Measurements from ENCODE around the gene MOB2.

Gene MOB2

DNA sequence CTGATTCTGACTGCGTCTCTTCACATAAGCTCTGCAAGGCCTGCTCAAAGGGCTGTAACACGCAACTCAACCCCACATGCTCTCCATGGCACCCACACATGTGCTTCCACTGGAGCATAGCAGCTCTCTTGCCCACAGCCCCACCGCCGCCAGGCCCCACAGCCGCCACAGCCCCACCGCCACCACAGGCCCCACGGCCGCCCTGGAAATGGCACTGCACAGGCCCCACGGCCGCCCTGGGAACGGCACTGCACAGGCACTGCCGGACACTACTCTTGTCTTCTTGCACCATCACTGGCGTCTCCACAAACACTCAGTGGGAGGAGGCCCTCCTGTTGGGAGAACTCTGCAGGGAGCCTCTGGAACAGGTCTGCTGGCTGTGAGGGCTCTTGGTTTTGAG is 8.6 kb downstream of the MOB2 start:
- TF ChIP-seq, protein P1, sequence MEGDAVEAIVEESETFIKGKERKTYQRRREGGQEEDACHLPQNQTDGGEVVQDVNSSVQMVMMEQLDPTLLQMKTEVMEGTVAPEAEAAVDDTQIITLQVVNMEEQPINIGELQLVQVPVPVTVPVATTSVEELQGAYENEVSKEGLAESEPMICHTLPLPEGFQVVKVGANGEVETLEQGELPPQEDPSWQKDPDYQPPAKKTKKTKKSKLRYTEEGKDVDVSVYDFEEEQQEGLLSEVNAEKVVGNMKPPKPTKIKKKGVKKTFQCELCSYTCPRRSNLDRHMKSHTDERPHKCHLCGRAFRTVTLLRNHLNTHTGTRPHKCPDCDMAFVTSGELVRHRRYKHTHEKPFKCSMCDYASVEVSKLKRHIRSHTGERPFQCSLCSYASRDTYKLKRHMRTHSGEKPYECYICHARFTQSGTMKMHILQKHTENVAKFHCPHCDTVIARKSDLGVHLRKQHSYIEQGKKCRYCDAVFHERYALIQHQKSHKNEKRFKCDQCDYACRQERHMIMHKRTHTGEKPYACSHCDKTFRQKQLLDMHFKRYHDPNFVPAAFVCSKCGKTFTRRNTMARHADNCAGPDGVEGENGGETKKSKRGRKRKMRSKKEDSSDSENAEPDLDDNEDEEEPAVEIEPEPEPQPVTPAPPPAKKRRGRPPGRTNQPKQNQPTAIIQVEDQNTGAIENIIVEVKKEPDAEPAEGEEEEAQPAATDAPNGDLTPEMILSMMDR (IDR thresholded peaks at IDR 0.05; ENCODE audit: low read depth, low read length, missing control alignments), result no peak
- H3K4me3 ChIP-seq (ENCODE audit: low read depth, low read length), result no peak overlapping the region
- DNase-seq (ENCODE audit: low read depth), result no peak

DNA sequence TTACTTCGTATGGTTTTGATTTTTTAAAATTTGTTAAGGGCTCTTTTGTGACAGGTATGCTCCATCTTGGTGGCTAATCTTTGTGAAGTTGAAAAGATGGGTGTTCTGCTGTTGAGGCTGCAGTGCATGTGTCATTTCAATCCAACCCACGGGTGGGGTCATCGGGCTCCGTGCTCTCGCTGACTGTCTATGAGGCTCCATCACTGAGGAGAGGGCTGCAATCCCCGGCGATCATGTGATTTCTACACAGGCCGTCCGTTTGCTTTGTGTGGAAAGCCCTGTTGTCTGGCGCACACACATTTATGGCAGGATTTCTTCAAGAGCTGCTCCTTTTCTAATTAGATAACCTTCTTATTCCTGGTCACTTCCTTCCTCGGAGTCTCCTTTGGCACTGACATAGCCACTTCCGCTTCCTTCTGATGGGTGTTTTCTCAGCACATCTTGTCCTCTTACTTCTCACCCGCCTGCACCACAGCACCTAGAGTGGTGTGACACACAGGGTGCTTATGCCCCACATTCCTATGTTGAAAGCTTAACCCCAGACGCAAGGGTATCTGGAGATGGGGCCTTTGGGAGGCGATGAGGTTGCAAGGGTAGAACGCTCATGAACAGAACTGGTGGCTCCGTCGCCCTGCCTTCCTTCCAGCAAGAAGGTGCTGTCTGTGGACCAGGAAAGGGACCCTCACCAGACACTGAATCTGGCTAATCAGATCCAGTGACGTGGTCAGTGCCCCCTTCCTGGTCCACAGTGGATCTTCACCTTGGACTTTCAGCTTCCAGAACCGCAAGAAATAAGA is 9.4 kb downstream of the MOB2 start:
- TF ChIP-seq, protein P1 (IDR thresholded peaks at IDR 0.05; ENCODE audit: low read depth, low read length, missing control alignments), result no peak
- H3K4me3 ChIP-seq (ENCODE audit: low read depth, low read length), result no peak overlapping the region

GRCh38 chr11:1475841-1476240 is 10.7 kb downstream of the MOB2 start:
- TF ChIP-seq, protein P1 (IDR thresholded peaks at IDR 0.05; ENCODE audit: low read depth, low read length, missing control alignments), result no peak
- DNase-seq (ENCODE audit: low read depth), result no peak
- H3K4me3 ChIP-seq (ENCODE audit: low read depth, low read length), result no peak overlapping the region

More for the DNA sequence above, 9.4 kb downstream of the MOB2 start:
- no peak for DNase-seq (ENCODE audit: low read depth)

DNA sequence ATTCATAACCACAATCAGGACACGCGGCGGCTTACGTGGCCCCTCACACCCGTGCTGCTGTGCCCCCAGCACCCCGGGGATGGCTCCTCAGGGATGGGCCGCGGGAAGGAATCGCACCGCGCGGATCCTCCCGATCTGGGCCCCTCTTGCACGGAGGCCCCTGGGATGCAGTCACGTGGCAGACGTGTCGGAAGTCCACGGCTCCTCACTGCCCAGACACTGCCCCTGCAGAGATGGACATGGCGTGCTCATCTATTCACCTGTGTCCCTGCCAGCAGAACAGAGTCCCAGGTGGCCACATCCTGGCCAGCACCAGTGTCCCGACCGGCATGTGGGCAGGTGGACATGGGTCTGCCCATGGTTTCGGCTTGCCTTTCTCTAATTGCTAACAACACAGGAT is 12.8 kb downstream of the MOB2 start:
- H3K4me3 ChIP-seq (ENCODE audit: low read depth, low read length), result no peak overlapping the region
- no peak for DNase-seq (ENCODE audit: low read depth)
- TF ChIP-seq, protein P1 (IDR thresholded peaks at IDR 0.05; ENCODE audit: low read depth, low read length, missing control alignments), result no peak

GRCh38 chr11:1473011-1473628 is 13.5 kb downstream of the MOB2 start:
- no peak for DNase-seq (ENCODE audit: low read depth)
- TF ChIP-seq, protein P1 (IDR thresholded peaks at IDR 0.05; ENCODE audit: low read depth, low read length, missing control alignments), result no peak
- no peak overlapping the region for H3K4me3 ChIP-seq (ENCODE audit: low read depth, low read length)

DNA sequence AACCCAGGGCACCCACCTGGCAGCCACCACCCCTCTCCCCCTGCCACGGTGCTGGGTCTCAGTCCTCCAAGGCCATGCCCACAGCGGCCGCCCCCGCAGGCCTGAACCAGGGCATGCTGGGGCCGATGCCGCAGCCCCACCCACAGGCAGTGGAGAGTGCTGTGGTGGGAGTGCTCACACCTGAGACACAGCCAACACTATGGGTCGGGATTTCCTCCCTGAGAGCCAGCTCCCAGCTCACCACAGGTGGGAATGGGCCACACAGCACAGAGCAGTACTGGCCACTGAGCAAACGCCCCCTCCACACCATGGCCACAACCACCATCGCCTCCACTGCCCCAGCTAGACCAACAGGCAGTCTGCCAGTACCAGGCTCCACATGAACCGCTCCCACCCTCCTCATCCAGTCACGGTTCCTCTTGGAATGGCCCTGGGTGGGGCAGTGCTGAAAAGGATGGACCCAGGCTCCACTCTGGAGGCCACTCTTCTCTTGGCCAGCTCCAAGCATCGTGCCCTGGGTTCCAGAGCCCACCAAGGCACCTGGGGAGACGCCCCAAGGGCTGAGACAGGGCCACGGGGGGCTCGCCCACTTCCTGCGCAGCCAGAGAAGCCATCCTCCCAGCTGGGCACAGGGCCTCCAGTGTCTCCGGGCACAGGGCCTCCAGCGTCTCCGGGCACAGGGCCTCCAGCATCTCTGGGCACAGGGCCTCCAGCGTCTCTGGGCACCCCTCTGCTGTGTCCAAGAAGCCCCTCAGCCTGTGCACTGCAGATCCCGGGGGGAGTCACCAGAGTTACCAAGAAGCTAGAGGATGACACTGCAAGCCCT is 14.2 kb downstream of the MOB2 start:
- TF ChIP-seq, protein P1 (IDR thresholded peaks at IDR 0.05; ENCODE audit: low read depth, low read length, missing control alignments), result no peak
- no peak for DNase-seq (ENCODE audit: low read depth)
- H3K4me3 ChIP-seq (ENCODE audit: low read depth, low read length), result no peak overlapping the region
